Thyroid gland (tissue), 4 donors: ENCODE data around the gene PIMREG. TPM values are rescaled to one million over a fixed set of nuclear protein-coding genes. Genes with fewer than 3 reads are reported as not detected.
A peak's percentile ranks its signal among the peaks of the same experiment; 100 is the strongest.

Experiments
- DNase-seq, 2 donors: peaks; one replicate each; pipeline ENCODE4 v3.0.0-alpha.2; 2019
- H3K27ac ChIP-seq, 3 donors: fragments of 200-600 bp; sonication (generic); 1 replicate in 2 of 3; 2 replicates in 1 of 3; pipeline ENCODE4 v1.5.1; 2016 to 2019; ENCODE audit warnings: mild to moderate bottlenecking in 1 of 3, moderate library complexity in 1 of 3
- H3K27me3 ChIP-seq: fragments of 200-600 bp; sonication (generic); one replicate; pipeline ENCODE4 v1.5.1; 2019
- H3K36me3 ChIP-seq, 2 donors: fragments of 200-600 bp; sonication (generic); one replicate each; pipeline ENCODE4 v1.5.1; 2016 to 2019
- H3K4me1 ChIP-seq, 2 donors: fragments of 200-600 bp; sonication (generic); one replicate each; pipeline ENCODE4 v1.5.1; 2017 to 2019
- H3K4me3 ChIP-seq, 3 donors: fragments of 200-600 bp; sonication (generic); replicated peaks in 1 of 3; 1 replicate in 2 of 3; 2 replicates in 1 of 3; pipeline ENCODE4 v1.5.1; 2016; ENCODE audit warnings: mild to moderate bottlenecking in 1 of 3
- H3K9me3 ChIP-seq: fragments of 200-600 bp; sonication (generic); one replicate; pipeline ENCODE4 v1.5.1; 2017
- POLR2A ChIP-seq, 2 donors: fragments of 450-650 bp; IDR thresholded peaks; one replicate each; pipeline ENCODE4 v1.6.1; 2017; ENCODE audit warnings: antibody characterized with exemption in 2 of 2, mild to moderate bottlenecking in 2 of 2, moderate library complexity in 1 of 2
- WGBS, 2 donors: methylation state at CpG; one replicate each; pipeline ENCODE4 v1.1.5; 2017; 5-methylcytosine and 5-hydroxymethylcytosine counted together
- intact Hi-C: fragments of 100-400 bp; cut with DNase I; formaldehyde crosslinking; loops from one replicate; pipeline ENCODE4 v1.15.1; 2023
- total RNA-seq, 4 donors: library from RNA; depleted of rRNA; stranded (reverse); fragments of >200 nt; gene quantifications; one replicate each; pipeline ENCODE4 v1.2.3, GENCODE V29; 2016
- TF ChIP-seq, protein P1 (sequence below), 6 experiments: fragments of 200-600 bp in 3 of 6; fragments of 450-650 bp in 3 of 6; sonication (generic) in 3 of 6; IDR thresholded peaks; one replicate each; pipeline ENCODE4 v1.5.1; 2016 to 2019; ENCODE audit warnings: antibody characterized with exemption in 6 of 6, mild to moderate bottlenecking in 2 of 6, inconsistent platforms in 1 of 6, moderate library complexity in 1 of 6

The PIMREG gene
- total RNA-seq, 4 donors from 2014 or later, result not detected

DNA sequence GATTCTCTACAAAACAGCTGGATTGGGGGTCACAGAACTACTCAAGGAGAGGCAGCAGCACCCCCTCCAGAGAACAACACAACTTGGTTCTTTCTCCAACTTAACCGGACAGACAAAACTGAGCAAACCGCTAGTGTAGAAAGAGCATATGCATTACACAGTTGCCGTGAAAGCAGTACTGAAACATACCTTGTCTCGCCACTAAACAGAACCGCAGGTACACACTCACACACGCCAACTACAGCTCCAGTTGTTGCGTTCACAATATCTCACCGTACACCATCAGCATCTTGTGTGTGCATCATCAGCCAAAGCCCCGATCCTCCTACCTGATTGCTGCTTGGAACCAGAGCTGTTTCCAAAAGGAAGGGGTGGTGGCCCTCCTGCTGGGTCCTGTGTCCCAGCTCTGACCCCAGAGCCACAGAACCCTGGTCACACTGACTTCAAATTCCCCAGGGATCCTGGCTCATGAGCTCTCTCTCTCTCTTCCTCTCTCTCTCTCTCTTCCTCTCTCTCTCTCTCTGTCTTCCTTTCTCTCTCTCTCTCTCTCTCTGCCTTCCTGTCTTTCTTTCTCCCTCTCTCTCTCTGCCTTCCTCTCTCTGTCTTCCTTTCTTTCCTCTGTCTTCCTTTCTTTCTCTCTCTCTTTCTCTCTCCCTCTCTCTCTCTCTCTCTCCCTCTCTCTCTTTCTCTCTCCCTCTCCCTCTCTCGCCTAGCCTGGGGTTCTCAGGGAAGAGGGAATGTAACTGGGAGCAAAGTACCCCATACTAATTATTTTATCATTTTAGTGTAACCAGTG lies 8.4 kb downstream of the PIMREG start:
- DNase-seq, result no peak
- intact Hi-C loops, result no loop called here
- Histone ChIP-seq H3K27me3 (no peaks in the 10 kb centered on the region), H3K9me3 (no peaks in the 10 kb centered on the region), H3K27ac (no peak overlapping the region), H3K4me1 (peaks cover 4 to 7% of the 10 kb centered on the region in 2 donors), H3K36me3 (no peaks in the 10 kb centered on the region), H3K4me3 (no peak overlapping the region)
- WGBS, 2 donors, result 84 to 91% methylated on average over 10 of the region's 10 CpGs
- TF ChIP-seq, protein P1, sequence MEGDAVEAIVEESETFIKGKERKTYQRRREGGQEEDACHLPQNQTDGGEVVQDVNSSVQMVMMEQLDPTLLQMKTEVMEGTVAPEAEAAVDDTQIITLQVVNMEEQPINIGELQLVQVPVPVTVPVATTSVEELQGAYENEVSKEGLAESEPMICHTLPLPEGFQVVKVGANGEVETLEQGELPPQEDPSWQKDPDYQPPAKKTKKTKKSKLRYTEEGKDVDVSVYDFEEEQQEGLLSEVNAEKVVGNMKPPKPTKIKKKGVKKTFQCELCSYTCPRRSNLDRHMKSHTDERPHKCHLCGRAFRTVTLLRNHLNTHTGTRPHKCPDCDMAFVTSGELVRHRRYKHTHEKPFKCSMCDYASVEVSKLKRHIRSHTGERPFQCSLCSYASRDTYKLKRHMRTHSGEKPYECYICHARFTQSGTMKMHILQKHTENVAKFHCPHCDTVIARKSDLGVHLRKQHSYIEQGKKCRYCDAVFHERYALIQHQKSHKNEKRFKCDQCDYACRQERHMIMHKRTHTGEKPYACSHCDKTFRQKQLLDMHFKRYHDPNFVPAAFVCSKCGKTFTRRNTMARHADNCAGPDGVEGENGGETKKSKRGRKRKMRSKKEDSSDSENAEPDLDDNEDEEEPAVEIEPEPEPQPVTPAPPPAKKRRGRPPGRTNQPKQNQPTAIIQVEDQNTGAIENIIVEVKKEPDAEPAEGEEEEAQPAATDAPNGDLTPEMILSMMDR (IDR thresholded peaks at IDR 0.05), result peak in 3 of 6 experiments; percentile 7 to 32 (median 16)
- TF ChIP-seq POLR2A (IDR thresholded peaks at IDR 0.05), result no peak

DNA sequence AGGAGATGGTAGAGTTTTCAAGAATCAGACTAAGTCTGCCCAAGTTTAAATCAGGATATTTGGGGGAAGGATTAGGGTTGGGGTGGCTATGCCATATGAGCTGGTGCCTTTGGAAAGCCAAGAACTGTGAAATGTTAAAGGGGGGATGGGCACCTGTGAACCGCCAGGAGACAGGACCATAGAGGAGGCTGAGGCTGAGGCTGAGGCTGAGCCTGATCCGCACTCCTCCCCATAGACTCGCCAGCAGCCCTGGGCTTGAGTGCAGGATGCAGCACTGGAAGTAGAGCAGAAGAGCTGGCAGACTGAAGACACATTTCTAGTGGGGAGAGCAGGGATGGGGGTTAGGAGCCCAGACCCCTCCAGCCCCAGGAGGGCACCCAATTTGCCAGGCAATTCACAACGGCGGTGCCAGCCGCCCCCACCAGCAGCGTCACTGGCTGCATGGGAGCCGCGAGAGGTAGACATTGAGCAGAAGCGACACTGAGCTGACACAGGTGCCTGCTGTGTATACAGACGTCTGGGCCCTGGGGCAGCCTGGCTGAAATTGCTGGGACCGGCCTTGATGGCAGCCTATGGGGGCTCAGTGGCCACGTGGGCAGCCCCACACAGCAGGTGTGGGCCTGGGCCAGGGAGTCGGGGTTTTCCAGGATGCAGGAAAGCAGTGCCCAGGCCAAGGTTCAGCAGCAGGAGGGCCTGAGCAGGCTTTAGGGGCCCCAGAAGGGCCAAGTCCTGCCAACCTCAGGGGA lies 9.2 kb downstream of the PIMREG start:
- intact Hi-C loops, result no loop called here
- TF ChIP-seq POLR2A (IDR thresholded peaks at IDR 0.05), result no peak
- TF ChIP-seq, protein P1 (IDR thresholded peaks at IDR 0.05), result no peak
- WGBS, 2 donors, result 80 to 84% methylated on average over 5 of the region's 14 CpGs
- H3K27ac ChIP-seq, result no peak overlapping the region
- no peaks in the 10 kb centered on the region for H3K9me3 ChIP-seq
- no peaks in the 10 kb centered on the region for H3K27me3 ChIP-seq
- H3K4me1 ChIP-seq, result peaks cover 4 to 7% of the 10 kb centered on the region in 2 donors
- DNase-seq, result no peak
- no peak overlapping the region for H3K4me3 ChIP-seq
- H3K36me3 ChIP-seq, result no peaks in the 10 kb centered on the region

DNA sequence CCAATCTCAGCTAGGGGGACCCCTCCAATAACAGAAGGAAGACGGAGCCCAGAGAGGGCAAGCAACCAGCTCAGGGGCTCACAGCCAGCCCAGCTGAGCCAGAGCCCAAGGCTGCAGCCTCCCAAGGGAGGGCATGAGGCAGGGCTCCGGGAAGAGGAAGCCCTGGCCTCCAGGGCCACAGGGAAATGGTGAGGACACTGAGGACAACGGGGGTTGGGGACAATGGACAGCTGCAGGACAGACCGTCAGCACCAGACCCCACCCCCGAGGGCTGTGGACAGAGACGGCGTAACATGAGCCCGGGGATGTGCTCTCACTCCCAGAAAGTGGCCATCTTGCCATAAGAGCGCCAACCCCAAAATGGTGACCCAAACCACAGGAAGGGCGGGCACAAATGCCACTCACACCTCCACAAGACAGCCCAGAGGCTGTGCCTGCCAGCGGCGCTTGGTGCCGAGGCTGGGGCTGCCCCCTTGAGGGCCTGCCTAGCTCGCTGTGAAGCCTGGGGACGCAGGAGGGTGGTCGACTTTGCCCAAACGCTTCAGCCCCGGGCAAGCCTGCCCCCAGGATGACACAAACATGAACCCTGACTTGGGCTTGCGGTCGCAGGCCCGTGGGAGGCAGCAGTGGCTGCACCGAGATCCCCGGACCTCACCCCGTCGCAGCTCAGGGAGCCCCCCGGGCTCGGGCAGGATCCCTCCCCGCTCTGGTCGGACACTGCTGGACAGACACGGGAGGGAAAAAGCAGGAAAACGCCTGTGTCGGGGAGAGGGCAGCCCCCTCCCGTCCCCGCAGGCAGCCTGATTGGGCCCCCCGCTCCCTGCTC lies 10.5 kb downstream of the PIMREG start:
- Histone ChIP-seq H3K4me3 (peak overlapping the region in 1 of 3 donors; percentile 24), H3K27ac (peak overlapping the region; percentile 26 to 44 (median 37)), H3K36me3 (no peaks in the 10 kb centered on the region), H3K27me3 (no peaks in the 10 kb centered on the region), H3K4me1 (peaks cover 4 to 7% of the 10 kb centered on the region in 2 donors), H3K9me3 (no peaks in the 10 kb centered on the region)
- WGBS, 2 donors, result 43 to 62% methylated on average over 7 to 26 of the region's 35 CpGs
- intact Hi-C loops, result no loop called here
- TF ChIP-seq, protein P1 (IDR thresholded peaks at IDR 0.05), result no peak
- no peak for TF ChIP-seq POLR2A (IDR thresholded peaks at IDR 0.05)
- DNase-seq, result no peak

DNA sequence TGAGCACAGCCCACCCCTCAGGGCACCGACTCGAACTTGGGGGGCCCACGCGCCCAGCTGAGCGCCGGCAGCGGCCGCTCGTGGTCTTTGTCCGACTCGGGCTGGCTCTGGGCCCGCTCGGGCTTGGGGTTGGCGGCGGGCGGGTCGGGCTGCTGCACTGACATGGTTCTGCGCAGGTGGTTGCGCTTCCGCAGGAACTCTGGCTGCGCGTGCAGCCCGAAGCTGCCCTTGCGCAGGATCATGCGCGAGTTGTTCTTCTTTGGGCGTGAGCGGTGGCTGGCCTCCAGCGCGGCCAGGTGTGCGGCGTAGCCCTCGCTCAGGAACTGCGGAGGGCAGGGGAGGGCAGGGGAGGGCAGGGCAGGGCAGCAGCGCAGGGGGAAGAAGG lies 11.1 kb downstream of the PIMREG start:
- Histone ChIP-seq H3K27ac (peak overlapping the region; percentile 26 to 44 (median 37)), H3K9me3 (no peaks in the 10 kb centered on the region), H3K4me1 (peaks cover 4 to 7% of the 10 kb centered on the region in 2 donors), H3K36me3 (no peaks in the 10 kb centered on the region), H3K4me3 (peak overlapping the region in 1 of 3 donors; percentile 24), H3K27me3 (no peaks in the 10 kb centered on the region)
- WGBS, 2 donors, result 0% methylated on average over 15 of the region's 35 CpGs; no CpG with 5 or more reads in 1 of the 2 donors
- peak in 1 of 2 donors; percentile 44 for TF ChIP-seq POLR2A (IDR thresholded peaks at IDR 0.05)
- TF ChIP-seq, protein P1 (IDR thresholded peaks at IDR 0.05), result no peak
- intact Hi-C loops, result no loop called here
- DNase-seq, result peak; percentile 89
